Loucy (cell line): ENCODE measurements around the gene GRPEL1.

Experiments used
- EZH2phosphoT487 ChIP-seq: fragments of 200-600 bp; IDR thresholded peaks from 2 replicates; pipeline ENCODE4 v1.6.1; 2018; ENCODE audit warnings: antibody characterized with exemption, mild to moderate bottlenecking, moderate library complexity, borderline replicate concordance
- TF ChIP-seq, protein P1 (sequence below): fragments of 200-600 bp; sonication (generic); conservative IDR thresholded peaks from 2 replicates; pipeline ENCODE4 v1.5.1; 2014; ENCODE audit warnings: mild to moderate bottlenecking, antibody characterized with exemption, low read length

GRCh38 chr4:7055990-7056325 is 11.9 kb downstream of the GRPEL1 start:
- no peak for TF ChIP-seq EZH2phosphoT487
- TF ChIP-seq, protein P1, sequence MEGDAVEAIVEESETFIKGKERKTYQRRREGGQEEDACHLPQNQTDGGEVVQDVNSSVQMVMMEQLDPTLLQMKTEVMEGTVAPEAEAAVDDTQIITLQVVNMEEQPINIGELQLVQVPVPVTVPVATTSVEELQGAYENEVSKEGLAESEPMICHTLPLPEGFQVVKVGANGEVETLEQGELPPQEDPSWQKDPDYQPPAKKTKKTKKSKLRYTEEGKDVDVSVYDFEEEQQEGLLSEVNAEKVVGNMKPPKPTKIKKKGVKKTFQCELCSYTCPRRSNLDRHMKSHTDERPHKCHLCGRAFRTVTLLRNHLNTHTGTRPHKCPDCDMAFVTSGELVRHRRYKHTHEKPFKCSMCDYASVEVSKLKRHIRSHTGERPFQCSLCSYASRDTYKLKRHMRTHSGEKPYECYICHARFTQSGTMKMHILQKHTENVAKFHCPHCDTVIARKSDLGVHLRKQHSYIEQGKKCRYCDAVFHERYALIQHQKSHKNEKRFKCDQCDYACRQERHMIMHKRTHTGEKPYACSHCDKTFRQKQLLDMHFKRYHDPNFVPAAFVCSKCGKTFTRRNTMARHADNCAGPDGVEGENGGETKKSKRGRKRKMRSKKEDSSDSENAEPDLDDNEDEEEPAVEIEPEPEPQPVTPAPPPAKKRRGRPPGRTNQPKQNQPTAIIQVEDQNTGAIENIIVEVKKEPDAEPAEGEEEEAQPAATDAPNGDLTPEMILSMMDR = no peak
